HepG2 (cell line): Measurements from ENCODE around the gene ABCB8. TPM values are rescaled to one million over a fixed set of nuclear protein-coding genes. Genes with fewer than 3 reads are reported as not detected.

Source experiments
- ATF7-NPFF ChIP-seq: sonication (generic); formaldehyde crosslinking; IDR thresholded peaks from 2 replicates; pipeline ENCODE4 v1.8.1; 2023; ENCODE audit warnings: mild to moderate bottlenecking, low read depth, missing genetic modification reagents, moderate library complexity
- FOXA1 ChIP-seq, 2 experiments: fragments of 450-650 bp in 1 of 2; sonication (generic) in 1 of 2; formaldehyde crosslinking in 1 of 2; IDR thresholded peaks; 2 replicates each; pipeline versions ENCODE4 v1.4.0 to v1.6.1; 2016 to 2020; ENCODE audit warnings: missing genetic modification reagents in 1 of 2
- HDAC1 ChIP-seq: sonication (generic); formaldehyde crosslinking; IDR thresholded peaks from 2 replicates; pipeline ENCODE4 v1.5.1; 2020; ENCODE audit warnings: mild to moderate bottlenecking, missing genetic modification reagents
- HOXA5 ChIP-seq: sonication (generic); formaldehyde crosslinking; IDR thresholded peaks from 2 replicates; pipeline ENCODE4 v1.4.0; 2020; ENCODE audit warnings: missing genetic modification reagents
- IRF1 ChIP-seq: sonication (generic); formaldehyde crosslinking; IDR thresholded peaks from 2 replicates; pipeline ENCODE4 v1.4.0; 2020; ENCODE audit warnings: low read depth, mild to moderate bottlenecking, missing genetic modification reagents
- IRX3 ChIP-seq: sonication (generic); formaldehyde crosslinking; IDR thresholded peaks from 2 replicates; pipeline ENCODE4 v1.8.1; 2023; ENCODE audit warnings: mild to moderate bottlenecking, low read depth, missing genetic modification reagents, borderline replicate concordance
- NR2F2 ChIP-seq: IDR thresholded peaks from 2 replicates; pipeline ENCODE4 v1.6.1; 2012; ENCODE audit warnings: low read depth, inconsistent platforms, borderline replicate concordance
- RBM39 ChIP-seq: fragments of 200-400 bp; formaldehyde crosslinking; IDR thresholded peaks from one replicate; pipeline ENCODE4 v1.6.1; 2018; ENCODE audit warnings: antibody characterized with exemption, mild to moderate bottlenecking, low read depth, low read length; ENCODE audit not compliant: poor library complexity, severe bottlenecking
- SOX13 ChIP-seq, 3 experiments: fragments of 450-650 bp in 1 of 3; sonication (generic) in 1 of 3; formaldehyde crosslinking in 1 of 3; IDR thresholded peaks in 2 of 3; conservative IDR thresholded peaks in 1 of 3; 2 replicates each; pipeline versions ENCODE4 v1.5.0 to v1.6.1; 2016 to 2020; ENCODE audit warnings: antibody characterized with exemption in 1 of 3, mild to moderate bottlenecking in 1 of 3, missing compliant biosample characterization in 1 of 3, missing genetic modification reagents in 1 of 3, moderate library complexity in 1 of 3
- TRAFD1 ChIP-seq: sonication (generic); formaldehyde crosslinking; IDR thresholded peaks from 2 replicates; pipeline ENCODE4 v1.5.1; 2020; ENCODE audit warnings: missing genetic modification reagents, mild to moderate bottlenecking, borderline replicate concordance
- ZBTB4 ChIP-seq: sonication (generic); formaldehyde crosslinking; IDR thresholded peaks from 2 replicates; pipeline ENCODE4 v1.4.0; 2020; ENCODE audit warnings: missing genetic modification reagents, mild to moderate bottlenecking, borderline replicate concordance
- ZFAT ChIP-seq: sonication (generic); formaldehyde crosslinking; conservative IDR thresholded peaks from 2 replicates; pipeline ENCODE4 v1.8.1; 2023; ENCODE audit warnings: missing genetic modification reagents, inconsistent platforms
- ZNF530 ChIP-seq: sonication (generic); formaldehyde crosslinking; IDR thresholded peaks from 2 replicates; pipeline ENCODE4 v1.5.0; 2020; ENCODE audit warnings: low read depth, mild to moderate bottlenecking, missing genetic modification reagents
- ZNF609 ChIP-seq: sonication (generic); formaldehyde crosslinking; IDR thresholded peaks from 2 replicates; pipeline ENCODE4 v1.4.0; 2020; ENCODE audit warnings: mild to moderate bottlenecking, missing genetic modification reagents, borderline replicate concordance
- ZSCAN25 ChIP-seq: sonication (generic); formaldehyde crosslinking; IDR thresholded peaks from 2 replicates; pipeline ENCODE4 v1.8.0; 2022; ENCODE audit warnings: mild to moderate bottlenecking, missing genetic modification reagents
- polyA plus RNA-seq, 8 experiments: library from polyadenylated mRNA; depleted of rRNA in 3 of 8; stranded (reverse) in 7 of 8; unstranded in 1 of 8; fragments of >200 nt; fragmentation: Illumina TruSeq in 4 of 8; extraction: Trizol in 4 of 8; gene quantifications; 2 replicates each; pipeline versions ENCODE4 v1.2.1 to v1.2.3, GENCODE V29; 2011 to 2016; ENCODE audit warnings: low read depth in 4 of 8, missing spikeins in 1 of 8, mixed read lengths in 1 of 8; ENCODE audit not compliant: insufficient read depth in 1 of 8
- total RNA-seq, 5 experiments: library from RNA; depleted of rRNA; stranded (reverse); fragments of >200 nt; fragmentation: Illumina TruSeq; extraction: Trizol; gene quantifications; 2 replicates each; pipeline ENCODE4 v1.2.3, GENCODE V29; 2016; ENCODE audit warnings: low read depth in 1 of 5

ABCB8 gene
- total and polyA plus RNA-seq, 2 of the 13 experiments (the other 11 are each of a cell fraction or from before 2014, with no cell fraction given) = 6.6 to 16.7 TPM

- peak; percentile 36; the same call in 1 of the 2 replicates for TF ChIP-seq HDAC1 (CRISPR knock-in tag)
- no peak for TF ChIP-seq ZBTB4 (CRISPR knock-in tag)
- no peak for TF ChIP-seq ZNF530
- no peak for TF ChIP-seq NR2F2
- TF ChIP-seq ZSCAN25 (CRISPR knock-in tag) = no peak
- TF ChIP-seq IRX3 (CRISPR knock-in tag) = no peak
- no peak for TF ChIP-seq TRAFD1
- no peak for TF ChIP-seq SOX13 (IDR thresholded peaks at IDR 0.05)
- peak in 1 of 2 experiments; percentile 25; a peak in 1 of 4 replicates for TF ChIP-seq SOX13 (CRISPR knock-in tag; conservative IDR thresholded peaks at IDR 0.05 in 1 of 2, IDR thresholded peaks at IDR 0.05 in 1 of 2)
- no peak for TF ChIP-seq IRF1 (CRISPR knock-in tag)
- TF ChIP-seq RBM39 = no peak
- no peak for TF ChIP-seq ZFAT
- TF ChIP-seq HOXA5 = no peak; the same call in 1 of the 2 replicates
- no peak for TF ChIP-seq ZNF609
- no peak for TF ChIP-seq FOXA1 (IDR thresholded peaks at IDR 0.05)
- TF ChIP-seq FOXA1 (CRISPR knock-in tag; IDR thresholded peaks at IDR 0.05) = no peak
- TF ChIP-seq ATF7-NPFF = no peak
Measured at GRCh38 chr7:151012031-151012692, 16.1 kb upstream of the ABCB8 start (continued).
